Naive thymus-derived CD4-positive, alpha-beta T cell (primary cell): ENCODE measurements around the gene CDHR3. TPM values are rescaled to one million over a fixed set of nuclear protein-coding genes. Genes with fewer than 3 reads are reported as not detected.

Experiments used
- ATAC-seq: fragments of 150-1000 bp; cut with Tn5 transposase; 2 replicates; pipeline ENCODE4 v1.10.0; 2021; ENCODE audit warnings: mild to moderate bottlenecking, moderate library complexity
- CTCF ChIA-PET: fragments of 350-600 bp; sonication (Branson Sonifier 250); formaldehyde crosslinking; loops from one replicate; lab custom pipeline; 2021; ENCODE audit warnings: antibody characterized with exemption; lab: Charles Lee
- POLR2A ChIA-PET: fragments of 350-600 bp; sonication (Branson Sonifier 250); formaldehyde crosslinking; loops from one replicate; lab custom pipeline; 2021; ENCODE audit warnings: antibody characterized with exemption, inconsistent platforms; lab: Charles Lee
- DNase-seq, 9 donors: peaks; one replicate each; pipeline versions ENCODE4 v3.0.0 to v3.0.0-alpha.2; 2020 to 2022; ENCODE audit warnings: mixed read lengths in 1 of 9
- H3K27ac ChIP-seq: one replicate; pipeline ENCODE4 v1.7.0; 2013; ENCODE audit warnings: mild to moderate bottlenecking, low read depth, low read length, moderate library complexity
- H3K27me3 ChIP-seq, 2 donors: one replicate each; pipeline ENCODE4 v1.7.0; 2013; ENCODE audit warnings: low read length in 2 of 2, mild to moderate bottlenecking in 2 of 2, moderate library complexity in 2 of 2; ENCODE audit not compliant: control insufficient read depth in 2 of 2, insufficient read depth in 2 of 2
- H3K36me3 ChIP-seq, 3 experiments: 1 replicate in 2 of 3; 2 replicates in 1 of 3; pipeline ENCODE4 v1.7.0; 2013; ENCODE audit warnings: low read length in 3 of 3, mild to moderate bottlenecking in 3 of 3, moderate library complexity in 1 of 3; ENCODE audit not compliant: insufficient read depth in 3 of 3, control insufficient read depth in 2 of 3
- H3K4me1 ChIP-seq, 2 donors: one replicate each; pipeline ENCODE4 v1.7.0; 2013; ENCODE audit warnings: low read length in 2 of 2, mild to moderate bottlenecking in 2 of 2, moderate library complexity in 1 of 2; ENCODE audit not compliant: control insufficient read depth in 2 of 2, insufficient read depth in 2 of 2
- H3K4me3 ChIP-seq: 2 replicates; pipeline ENCODE4 v1.7.0; 2013; ENCODE audit warnings: mild to moderate bottlenecking, low read length
- H3K9me3 ChIP-seq, 3 experiments: 1 replicate in 2 of 3; 2 replicates in 1 of 3; pipeline ENCODE4 v1.7.0; 2013; ENCODE audit warnings: low read length in 3 of 3; ENCODE audit not compliant: control insufficient read depth in 2 of 3
- H3K27ac Mint-ChIP-seq, 9 donors: one replicate each; pipeline ENCODE4 v1.8.0; 2020 to 2022; ENCODE audit warnings: mixed read lengths in 9 of 9, mild to moderate bottlenecking in 8 of 9, moderate library complexity in 5 of 9, inconsistent platforms in 2 of 9
- H3K27me3 Mint-ChIP-seq, 5 donors: one replicate each; pipeline ENCODE4 v1.8.0; 2021 to 2022; ENCODE audit warnings: mixed read lengths in 5 of 5, mild to moderate bottlenecking in 1 of 5
- H3K36me3 Mint-ChIP-seq, 5 donors: one replicate each; pipeline ENCODE4 v1.8.0; 2020 to 2022; ENCODE audit warnings: mixed read lengths in 5 of 5, mild to moderate bottlenecking in 3 of 5, inconsistent platforms in 1 of 5
- H3K4me1 Mint-ChIP-seq, 7 donors: one replicate each; pipeline ENCODE4 v1.8.0; 2020 to 2022; ENCODE audit warnings: mixed read lengths in 7 of 7, mild to moderate bottlenecking in 3 of 7, inconsistent platforms in 1 of 7
- H3K4me3 Mint-ChIP-seq, 10 donors: one replicate each; pipeline ENCODE4 v1.8.0; 2020 to 2022; ENCODE audit warnings: mild to moderate bottlenecking in 10 of 10, mixed read lengths in 10 of 10, moderate library complexity in 6 of 10, inconsistent platforms in 2 of 10
- H3K9me3 Mint-ChIP-seq, 11 donors: one replicate each; pipeline ENCODE4 v1.8.0; 2020 to 2022; ENCODE audit warnings: mixed read lengths in 11 of 11, mild to moderate bottlenecking in 4 of 11, inconsistent platforms in 1 of 11, moderate library complexity in 1 of 11
- intact Hi-C, 2 donors: fragments of 100-400 bp; cut with micrococcal nuclease; formaldehyde crosslinking; loops; one replicate each; pipeline ENCODE4 v1.15.1; 2023
- polyA plus RNA-seq, 2 donors: library from polyadenylated mRNA; unstranded; fragments of 300-500 nt; fragmentation: Illumina TruSeq; gene quantifications; one replicate each; pipeline ENCODE4 v1.2.3, GENCODE V29; 2021
- total RNA-seq, 6 experiments: library from RNA in 5 of 6; stranded (reverse) in 5 of 6; gene quantifications; 1 replicate in 5 of 6; 2 replicates in 1 of 6; pipeline ENCODE4 v1.2.3 and lab custom pipeline; 2021 to 2026

CDHR3 gene
- total and polyA plus RNA-seq, 7 experiments from 2014 or later = 1.1 to 14.0 (median 6.5) TPM

- Mint-ChIP-seq H3K27ac (peak overlapping the region in 8 of 9 donors; percentile 32 to 91 (median 73)), H3K36me3 (no peaks in the 10 kb centered on the region), H3K9me3 (no peaks in the 10 kb centered on the region), H3K4me1 (peaks cover 18 to 58% (median 38%) of the 10 kb centered on the region in 7 donors), H3K4me3 (peak overlapping the region in 8 of 10 donors; percentile 5 to 68 (median 58)), H3K27me3 (peaks cover 0 to 48% (median 0%) of the 10 kb centered on the region in 5 donors)
- Histone ChIP-seq H3K27me3 (no peaks in the 10 kb centered on the region), H3K4me1 (peaks cover 5 to 33% of the 10 kb centered on the region in 2 donors), H3K36me3 (no peaks in the 10 kb centered on the region), H3K4me3 (no peak overlapping the region), H3K27ac (no peak overlapping the region), H3K9me3 (no peaks in the 10 kb centered on the region)
- ChIA-PET CTCF (interaction anchor here (0.8 to 8.1 kb wide), 12 partner anchors 15 to 298 kb away, joined by 3 to 107 read pairs (median 5); no protein-coding TSS in a partner anchor), POLR2A (interaction anchor here (1.3 to 3.2 kb wide), 7 partner anchors 16 to 388 kb away, joined by 3 to 19 read pairs (median 5); no protein-coding TSS in a partner anchor)
- peak; percentile 56 for ATAC-seq
- DNase-seq = peak in 3 of 9 donors; percentile 22 to 32 (median 25)
- intact Hi-C loops = loop anchor here (5.0 kb wide), 3 partner anchors 109 to 519 kb away; partner anchors contain the start of gene PUS7 (in 1 of the 2)
Observed at GRCh38 chr7:106041140-106041717, 78.2 kb downstream of the CDHR3 start.

DNA sequence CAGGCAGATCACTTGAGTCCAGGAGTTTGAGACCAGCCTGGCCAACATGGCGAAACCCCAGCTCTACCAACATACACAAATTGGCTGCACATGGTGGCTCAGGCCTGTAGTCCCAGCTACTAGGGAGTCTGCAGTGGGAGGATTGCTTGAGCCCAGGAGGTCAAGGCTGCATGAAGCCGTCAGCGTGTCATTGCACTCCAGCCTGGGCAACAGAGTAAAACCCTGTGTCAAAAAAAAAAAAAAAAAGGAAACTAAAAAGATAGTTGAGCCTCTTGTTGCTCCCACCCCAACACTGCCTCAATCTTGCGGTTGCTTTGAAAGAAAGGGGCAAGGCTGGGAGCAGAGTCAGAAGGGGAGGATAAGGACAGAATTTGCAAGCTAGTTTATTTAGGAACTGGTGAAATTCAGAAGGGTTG is 79.1 kb downstream of the CDHR3 start:
- Histone ChIP-seq H3K36me3 (no peaks in the 10 kb centered on the region), H3K9me3 (no peaks in the 10 kb centered on the region), H3K4me1 (peaks cover 5 to 33% of the 10 kb centered on the region in 2 donors), H3K27ac (no peak overlapping the region), H3K4me3 (peak overlapping the region; percentile 25), H3K27me3 (no peaks in the 10 kb centered on the region)
- Mint-ChIP-seq H3K4me1 (peaks cover 18 to 51% (median 38%) of the 10 kb centered on the region in 7 donors), H3K4me3 (peak overlapping the region in 9 of 10 donors; percentile 14 to 72 (median 57)), H3K27me3 (peaks cover 0 to 52% (median 0%) of the 10 kb centered on the region in 5 donors), H3K36me3 (no peaks in the 10 kb centered on the region), H3K27ac (peak overlapping the region in 6 of 9 donors; percentile 76 to 94 (median 84)), H3K9me3 (no peaks in the 10 kb centered on the region)
- DNase-seq (no peak), ATAC-seq (no peak)
- ChIA-PET CTCF (interaction anchor here (0.6 to 8.1 kb wide), 29 partner anchors 10 to 1909 kb away, joined by 3 to 107 read pairs (median 4); no protein-coding TSS in a partner anchor), POLR2A (interaction anchor here (0.8 to 3.2 kb wide), 8 partner anchors 19 to 389 kb away, joined by 3 to 19 read pairs (median 4); no protein-coding TSS in a partner anchor)
- intact Hi-C loops = loop anchor here (1.0 to 5.0 kb wide), 12 partner anchors 20 to 520 kb away; partner anchors contain the start of genes ATXN7L1 (in 1 of the 2) and PUS7 (in 1 of the 2)

- no peak for DNase-seq
- Histone ChIP-seq H3K36me3 (no peaks in the 10 kb centered on the region), H3K9me3 (no peaks in the 10 kb centered on the region), H3K27ac (no peak overlapping the region), H3K4me3 (no peak overlapping the region), H3K4me1 (peaks cover 5 to 25% of the 10 kb centered on the region in 2 donors), H3K27me3 (no peaks in the 10 kb centered on the region)
- Mint-ChIP-seq H3K27me3 (peaks cover 0 to 47% (median 0%) of the 10 kb centered on the region in 5 donors), H3K4me1 (peaks cover 17 to 29% (median 28%) of the 10 kb centered on the region in 7 donors), H3K36me3 (no peaks in the 10 kb centered on the region), H3K27ac (no peak overlapping the region), H3K9me3 (no peaks in the 10 kb centered on the region), H3K4me3 (no peak overlapping the region)
- intact Hi-C loops = no loop called here
- ATAC-seq = no peak
- POLR2A ChIA-PET = no interaction called here
- CTCF ChIA-PET = interaction anchor here (0.9 to 8.1 kb wide), 5 partner anchors 16 to 389 kb away, joined by 3 to 107 read pairs (median 5); no protein-coding TSS in a partner anchor
Observed at GRCh38 chr7:106045139-106045538, 82.1 kb downstream of the CDHR3 start.

GRCh38 chr7:106045586-106045985 is 82.5 kb downstream of the CDHR3 start:
- Mint-ChIP-seq H3K4me1 (peaks cover 15 to 25% (median 24%) of the 10 kb centered on the region in 7 donors), H3K4me3 (no peak overlapping the region), H3K27me3 (peaks cover 0 to 47% (median 0%) of the 10 kb centered on the region in 5 donors), H3K36me3 (no peaks in the 10 kb centered on the region), H3K9me3 (no peaks in the 10 kb centered on the region), H3K27ac (peak overlapping the region in 1 of 9 donors; percentile 59)
- Histone ChIP-seq H3K4me1 (peaks cover 5 to 21% of the 10 kb centered on the region in 2 donors), H3K27me3 (no peaks in the 10 kb centered on the region), H3K9me3 (no peaks in the 10 kb centered on the region), H3K36me3 (no peaks in the 10 kb centered on the region), H3K27ac (no peak overlapping the region), H3K4me3 (no peak overlapping the region)
- ChIA-PET CTCF (interaction anchor here (1.3 to 8.1 kb wide), 3 partner anchors 16 to 390 kb away, joined by 3 to 107 read pairs (median 5); no protein-coding TSS in a partner anchor), POLR2A (no interaction called here)
- ATAC-seq (no peak), DNase-seq (no peak)
- intact Hi-C loops = no loop called here

DNA sequence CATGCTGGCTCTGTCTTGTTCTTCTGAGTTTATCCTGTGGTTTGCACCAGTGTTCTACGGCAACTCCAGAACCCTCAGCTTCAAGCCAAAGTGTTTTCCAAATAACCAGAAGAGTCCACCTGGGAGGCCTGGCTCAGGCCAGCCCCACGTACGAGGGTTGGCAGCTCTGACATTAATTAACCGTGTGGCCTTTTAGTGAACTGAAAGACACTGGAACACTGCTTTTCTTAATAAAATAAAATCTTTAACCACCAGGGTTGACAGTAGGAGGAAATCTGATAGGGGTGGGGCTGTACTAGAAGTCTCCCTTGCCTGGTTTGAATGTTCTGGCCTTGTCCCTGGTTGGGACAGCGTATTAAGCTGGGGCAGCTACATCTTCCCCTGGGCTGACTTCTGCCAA is 84.1 kb downstream of the CDHR3 start:
- Histone ChIP-seq H3K9me3 (no peaks in the 10 kb centered on the region), H3K27ac (no peak overlapping the region), H3K27me3 (no peaks in the 10 kb centered on the region), H3K36me3 (no peaks in the 10 kb centered on the region), H3K4me1 (peaks cover 5 to 6% of the 10 kb centered on the region in 2 donors), H3K4me3 (no peak overlapping the region)
- peaks cover 0 to 46% (median 3%) of the 10 kb centered on the region in 5 donors for H3K27me3 Mint-ChIP-seq
- H3K9me3 Mint-ChIP-seq = no peaks in the 10 kb centered on the region
- POLR2A ChIA-PET = no interaction called here
- H3K27ac Mint-ChIP-seq = no peak overlapping the region
- H3K36me3 Mint-ChIP-seq = no peaks in the 10 kb centered on the region
- DNase-seq (no peak), ATAC-seq (no peak)
- peaks cover 6 to 9% (median 8%) of the 10 kb centered on the region in 7 donors for H3K4me1 Mint-ChIP-seq
- H3K4me3 Mint-ChIP-seq = no peak overlapping the region
- intact Hi-C loops = no loop called here
- CTCF ChIA-PET = interaction anchor here (1.1 to 8.1 kb wide), 3 partner anchors 107 to 288 kb away, joined by 4 to 107 read pairs (median 4); no protein-coding TSS in a partner anchor

GRCh38 chr7:106047818-106048705 is 85.0 kb downstream of the CDHR3 start:
- no peak overlapping the region for H3K27ac Mint-ChIP-seq
- no peaks in the 10 kb centered on the region for H3K27me3 ChIP-seq
- no peaks in the 10 kb centered on the region for H3K4me1 ChIP-seq
- no peaks in the 10 kb centered on the region for H3K9me3 Mint-ChIP-seq
- no peak overlapping the region for H3K27ac ChIP-seq
- H3K36me3 ChIP-seq = no peaks in the 10 kb centered on the region
- H3K9me3 ChIP-seq = no peaks in the 10 kb centered on the region
- no peak overlapping the region for H3K4me3 Mint-ChIP-seq
- CTCF ChIA-PET = interaction anchor here (0.9 to 8.1 kb wide), 4 partner anchors 118 to 395 kb away, joined by 3 to 107 read pairs (median 4); no protein-coding TSS in a partner anchor
- no peak for ATAC-seq
- POLR2A ChIA-PET = no interaction called here
- intact Hi-C loops = no loop called here
- no peaks in the 10 kb centered on the region for H3K36me3 Mint-ChIP-seq
- peaks cover 0 to 45% (median 3%) of the 10 kb centered on the region in 5 donors for H3K27me3 Mint-ChIP-seq
- no peak overlapping the region for H3K4me3 ChIP-seq
- no peak for DNase-seq
- H3K4me1 Mint-ChIP-seq = peaks cover 0 to under 1% (median 0%) of the 10 kb centered on the region in 7 donors
